GM23248 (cell line): Measurements from ENCODE around the gene CLCN1.

Source experiments
- EZH2 ChIP-seq: fragments of 200-600 bp; sonication (generic); IDR thresholded peaks from 2 replicates; pipeline ENCODE4 v1.6.1; 2018; ENCODE audit warnings: antibody characterized with exemption, mild to moderate bottlenecking; ENCODE audit not compliant: insufficient read depth, poor library complexity, severe bottlenecking
- EZH2phosphoT487 ChIP-seq: fragments of 200-600 bp; sonication (generic); IDR thresholded peaks from 2 replicates; pipeline ENCODE4 v1.6.1; 2018; ENCODE audit warnings: antibody characterized with exemption, moderate library complexity, mild to moderate bottlenecking, low read depth; ENCODE audit not compliant: insufficient read depth

DNA sequence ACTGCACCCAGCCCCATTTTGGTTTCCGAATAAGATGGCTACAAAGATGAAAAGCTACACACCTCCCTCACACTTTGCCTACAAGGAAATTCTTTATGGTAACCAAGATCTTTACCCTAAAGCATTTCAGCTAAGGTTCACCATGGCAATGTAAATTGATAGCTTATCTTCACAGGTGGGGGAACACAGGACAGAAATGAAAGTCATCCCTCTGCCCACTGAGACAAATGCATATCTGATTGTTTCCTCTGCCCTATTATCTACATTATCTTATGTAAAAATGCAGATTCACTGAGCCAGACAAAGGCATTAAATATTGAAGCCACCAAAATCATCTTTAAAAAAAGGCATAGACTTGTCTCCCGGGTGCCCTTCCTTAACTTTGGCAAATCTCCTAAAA lies 34.4 kb upstream of the CLCN1 start:
- no peak for TF ChIP-seq EZH2phosphoT487
- TF ChIP-seq EZH2 = no peak
